ENCODE results near the gene PEX5L.

The PEX5L gene

DNA sequence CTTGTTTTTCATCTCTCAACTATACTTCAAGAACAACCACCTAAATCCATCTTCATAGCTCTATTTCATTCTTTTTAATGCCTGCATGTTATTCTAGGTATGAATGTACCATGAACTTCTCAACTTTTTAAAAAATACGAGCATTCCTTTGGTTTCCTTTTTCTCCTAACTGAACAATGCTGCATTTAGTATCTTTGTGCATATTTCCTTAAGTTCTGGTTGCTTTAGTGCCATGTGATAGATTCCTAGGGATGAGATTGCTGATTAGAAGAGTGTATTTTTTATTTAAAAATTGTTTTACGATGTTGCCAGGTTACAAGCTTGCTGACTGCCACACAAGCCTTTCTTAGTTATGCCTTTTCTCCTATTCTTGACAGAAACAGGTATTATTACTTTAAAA lies 34.7 kb downstream of the PEX5L start:
- DNase-seq = no peak

DNA sequence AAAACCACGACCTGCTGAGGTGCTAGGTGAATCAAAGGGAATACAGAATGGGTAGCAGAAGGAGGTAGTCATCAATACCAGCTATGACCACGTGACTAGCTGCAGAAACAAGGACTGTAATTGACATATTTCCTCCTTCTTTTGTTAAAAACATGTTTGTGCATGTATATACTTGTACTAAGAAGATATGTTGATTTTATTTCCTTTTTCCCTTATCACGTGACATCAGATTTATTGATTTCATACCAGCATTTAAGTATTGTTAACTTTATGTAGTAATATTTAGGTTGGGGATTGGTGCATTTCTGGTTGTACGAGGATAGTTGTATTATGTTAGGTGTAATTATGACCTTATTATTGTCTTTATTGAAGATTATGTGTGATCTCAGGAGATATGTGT lies 36.2 kb downstream of the PEX5L start:
- no peak for DNase-seq

DNA sequence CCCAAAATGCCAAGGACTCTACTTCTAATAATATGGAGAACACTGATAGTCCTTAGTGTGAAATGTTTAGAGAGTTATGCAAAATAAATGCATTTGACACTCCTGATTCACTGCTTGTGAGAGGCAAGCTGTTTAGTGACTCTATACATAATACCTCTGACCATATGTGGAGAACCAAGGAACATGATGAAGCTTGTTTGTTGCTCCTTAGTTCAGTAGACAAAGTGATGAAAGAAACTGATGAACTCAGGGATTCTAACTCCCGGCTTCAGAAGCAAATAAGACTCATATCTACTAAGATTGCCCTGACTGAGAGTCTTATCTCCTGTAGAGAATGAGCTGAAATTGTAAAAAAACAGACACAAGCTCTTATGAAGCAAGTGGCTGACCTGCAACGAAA lies 41.3 kb downstream of the PEX5L start:
- no peak for DNase-seq

GRCh38 chr3:179991883-179992282 lies 44.9 kb downstream of the PEX5L start:
- DNase-seq = no peak

DNA sequence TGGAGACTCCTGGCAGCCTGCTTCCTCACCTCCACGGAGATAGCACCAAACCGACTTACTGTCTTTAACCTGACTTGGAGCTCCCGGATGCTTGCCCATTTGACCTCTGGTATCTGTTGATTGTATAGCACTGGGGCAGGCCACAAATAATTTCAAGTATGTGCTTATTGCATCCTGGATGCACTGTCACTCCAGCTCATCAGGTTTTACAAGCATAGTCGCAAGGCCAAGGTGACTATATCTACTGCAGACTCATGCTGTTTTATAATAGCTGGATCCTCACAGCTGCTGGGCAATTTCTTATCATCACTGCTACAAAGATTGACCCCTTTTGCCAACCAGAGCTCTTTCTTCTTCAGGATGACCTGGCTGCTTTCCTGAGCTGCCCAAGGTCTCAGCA lies 45.6 kb downstream of the PEX5L start:
- DNase-seq = no peak

DNA sequence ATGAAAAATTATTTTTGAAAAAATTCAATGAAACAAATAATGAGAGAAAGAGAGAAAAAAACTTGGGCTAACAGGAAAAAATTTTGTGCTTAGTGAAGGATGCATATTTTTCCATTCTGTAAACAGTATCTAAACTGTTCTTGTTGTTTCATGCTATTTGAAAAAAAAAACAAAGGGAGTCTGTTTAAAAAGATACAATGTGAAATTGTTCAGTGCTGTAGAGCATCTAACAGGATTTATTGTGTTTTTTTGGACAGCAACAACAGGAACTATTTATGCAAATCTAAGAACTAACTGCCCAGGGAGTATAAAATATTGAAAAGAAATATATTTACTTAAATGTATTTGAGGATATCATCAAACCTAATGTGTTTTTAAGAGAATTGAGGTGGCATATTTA lies 55.1 kb downstream of the PEX5L start:
- no peak for DNase-seq

- DNase-seq = no peak
These were observed 59.4 kb downstream of the PEX5L start for GRCh38 chr3:179977356-179977755.

GRCh38 chr3:179973931-179974361 lies 62.8 kb downstream of the PEX5L start:
- no peak for DNase-seq

- DNase-seq = no peak
These were observed 63.8 kb downstream of the PEX5L start for GRCh38 chr3:179972881-179973423.

DNA sequence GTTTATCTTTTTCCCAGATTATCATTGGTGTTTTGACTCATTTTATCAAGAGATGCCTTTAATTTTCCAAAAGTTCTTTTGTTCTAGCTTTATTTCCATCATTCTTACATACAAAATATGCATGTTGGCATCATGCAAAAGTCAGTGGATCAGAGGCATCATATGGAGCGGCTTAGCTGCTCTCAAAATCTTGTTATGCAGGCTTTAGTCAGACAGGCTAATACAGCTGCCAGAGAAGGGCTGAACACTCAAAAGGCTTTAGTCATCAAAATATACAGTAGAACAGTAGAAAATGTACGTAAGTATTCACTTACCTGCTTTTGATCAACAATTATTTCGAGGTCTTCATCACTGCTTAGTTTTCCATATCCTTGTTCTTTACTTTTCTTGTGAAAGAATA lies 65.5 kb downstream of the PEX5L start:
- DNase-seq = no peak

DNA sequence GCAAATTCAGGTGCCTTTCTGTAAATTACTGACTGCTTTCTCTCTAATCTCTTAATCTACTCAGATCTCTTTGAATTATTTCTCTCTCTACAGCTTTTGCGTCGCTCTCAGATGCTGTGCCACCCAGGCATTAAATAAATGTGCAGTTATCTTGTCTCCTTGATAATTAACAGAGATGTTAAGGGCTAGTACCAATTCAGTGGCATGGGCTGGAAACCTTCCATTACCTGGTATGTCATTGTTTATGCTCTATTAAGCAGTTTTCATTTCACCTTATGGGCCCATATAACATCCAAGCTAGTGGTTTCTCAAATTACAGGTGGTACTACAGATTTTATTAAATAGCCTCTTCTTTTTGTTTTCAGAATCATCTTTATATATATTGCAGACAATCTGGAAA lies 66.0 kb downstream of the PEX5L start:
- DNase-seq = no peak

DNA sequence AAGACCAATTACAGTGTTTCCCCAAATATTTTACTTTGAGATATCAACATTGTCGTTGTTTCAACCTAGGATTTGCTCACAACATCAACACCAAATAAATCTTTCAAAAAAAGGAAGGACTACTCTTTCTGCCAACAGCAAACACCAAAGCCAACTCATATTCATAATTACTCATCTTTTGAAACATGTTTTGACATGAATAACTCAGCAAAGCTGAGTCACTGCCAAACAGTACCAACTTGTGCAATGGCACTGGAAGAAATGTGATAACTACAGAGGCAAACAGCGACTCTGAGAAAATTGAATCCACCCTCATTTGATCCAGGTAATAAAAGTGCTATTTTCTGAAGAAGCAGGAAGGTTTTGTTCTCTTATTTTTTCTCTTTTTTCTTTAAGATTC lies 67.2 kb downstream of the PEX5L start:
- DNase-seq = no peak

GRCh38 chr3:179967622-179968021 lies 69.1 kb downstream of the PEX5L start:
- DNase-seq = no peak

GRCh38 chr3:179964890-179965289 lies 71.8 kb downstream of the PEX5L start:
- no peak for DNase-seq

GRCh38 chr3:179962629-179963387 lies 73.9 kb downstream of the PEX5L start:
- no peak for DNase-seq

DNA sequence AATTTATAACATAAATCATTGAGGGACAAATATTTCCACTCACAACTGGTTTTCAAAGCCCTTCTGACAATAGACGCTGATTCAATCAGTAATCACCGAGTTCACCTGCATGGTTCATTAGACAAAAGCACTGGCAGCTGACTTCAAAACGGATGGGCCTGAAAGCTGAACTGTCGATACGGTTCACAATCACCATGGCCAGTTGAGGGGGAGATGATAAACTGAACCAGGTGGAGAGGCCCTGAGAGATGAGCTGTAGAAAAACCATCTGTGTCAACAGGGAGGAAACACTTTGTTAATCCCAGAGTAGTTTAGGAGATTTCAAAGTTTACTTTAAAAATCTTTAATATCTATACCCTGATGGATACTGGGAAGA lies 75.0 kb downstream of the PEX5L start:
- DNase-seq = no peak

DNA sequence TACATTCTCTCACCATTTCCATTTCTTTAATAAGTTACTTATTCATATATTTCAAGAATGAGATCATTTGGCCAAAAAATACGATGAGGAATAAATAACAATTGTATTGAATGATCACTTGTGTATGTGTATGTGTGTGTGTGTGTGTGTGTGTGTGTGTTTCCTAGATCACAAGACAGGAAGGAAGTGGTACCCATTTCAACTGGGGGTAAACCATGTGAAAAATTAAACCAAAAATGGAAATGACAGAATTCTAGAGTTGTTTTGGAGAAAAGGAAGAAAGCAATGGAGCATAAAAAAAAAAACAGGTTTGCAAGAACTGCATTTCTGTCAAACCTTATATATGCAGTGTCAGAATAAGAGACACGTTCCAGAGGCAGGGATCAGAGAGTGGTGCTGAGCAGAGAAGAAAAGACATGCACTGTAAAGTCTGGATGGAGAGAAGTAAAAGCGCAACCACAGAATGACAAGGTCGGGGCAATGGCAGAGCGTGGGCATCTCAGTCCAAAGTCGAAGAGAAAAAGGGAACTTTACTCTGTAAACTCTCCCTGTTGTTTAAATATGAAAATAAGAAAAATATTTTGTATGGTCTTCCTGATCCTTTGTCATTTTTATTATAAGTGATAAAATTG lies 75.5 kb downstream of the PEX5L start:
- DNase-seq = no peak

DNA sequence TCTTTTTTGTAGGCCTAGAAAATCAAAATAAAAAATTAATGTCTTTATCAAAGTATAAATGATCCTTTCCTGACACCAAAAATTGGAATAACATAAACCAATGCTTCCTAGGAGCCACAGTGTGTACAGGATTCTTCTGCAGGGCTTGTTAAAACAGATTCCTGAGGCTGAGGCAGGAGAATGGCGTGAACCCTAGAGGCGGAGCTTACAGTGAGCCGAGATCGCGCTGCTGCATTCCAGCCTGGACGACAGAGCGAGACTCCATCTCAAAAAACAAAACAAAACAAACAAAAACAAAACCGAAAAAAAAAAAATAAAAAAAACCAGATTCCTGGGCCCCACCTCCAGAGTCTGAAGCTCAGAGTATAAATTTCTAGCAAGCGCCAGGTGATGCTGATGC lies 78.0 kb downstream of the PEX5L start:
- DNase-seq = no peak

GRCh38 chr3:179958143-179958542 lies 78.6 kb downstream of the PEX5L start:
- DNase-seq = no peak

GRCh38 chr3:179957264-179957845 lies 79.4 kb downstream of the PEX5L start:
- DNase-seq = no peak

- DNase-seq = no peak
These were observed 80.3 kb downstream of the PEX5L start for GRCh38 chr3:179956416-179956830.

DNA sequence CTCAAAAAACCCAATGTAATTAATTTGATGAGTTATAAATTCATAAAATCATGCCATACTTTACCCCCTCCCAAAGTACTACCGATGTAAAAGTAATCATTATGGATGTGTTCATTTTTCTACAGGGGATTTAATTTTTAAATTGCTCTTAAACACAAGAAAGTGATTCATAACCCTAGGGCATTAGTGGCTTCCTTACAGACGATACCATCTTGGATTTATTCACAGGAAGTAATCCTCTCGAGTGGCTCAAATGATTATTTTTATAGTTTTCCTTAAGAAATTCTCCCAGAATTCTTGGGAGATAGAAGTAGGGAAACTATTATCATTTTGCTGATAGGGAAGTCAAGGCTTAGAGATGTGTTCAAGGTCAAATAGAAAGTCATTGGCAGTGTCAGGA lies 80.9 kb downstream of the PEX5L start:
- no peak for DNase-seq

GRCh38 chr3:179955286-179955685 lies 81.5 kb downstream of the PEX5L start:
- no peak for DNase-seq

All from CD4-positive, alpha-beta T cell treated with Interferon gamma for 1 hour (primary cell).